HepG2 (cell line): ENCODE results near the gene NFIC. TPM values are rescaled to one million over a fixed set of nuclear protein-coding genes. Genes with fewer than 3 reads are reported as not detected.
A peak's percentile ranks its signal among the peaks of the same experiment; 100 is the strongest.

ENCODE experiments used
- CBFB ChIP-seq: sonication (generic); formaldehyde crosslinking; IDR thresholded peaks from 2 replicates; pipeline ENCODE4 v1.4.0; 2020; ENCODE audit warnings: missing genetic modification reagents
- CCDC6 ChIP-seq: sonication (generic); formaldehyde crosslinking; IDR thresholded peaks from 2 replicates; pipeline ENCODE4 v1.8.1; 2022; ENCODE audit warnings: mild to moderate bottlenecking, missing genetic modification reagents, moderate library complexity
- CHCHD3 ChIP-seq: sonication (generic); formaldehyde crosslinking; IDR thresholded peaks from 2 replicates; pipeline ENCODE4 v1.8.0; 2022; ENCODE audit warnings: mild to moderate bottlenecking, missing genetic modification reagents, moderate library complexity
- ETV6 ChIP-seq: sonication (generic); formaldehyde crosslinking; conservative IDR thresholded peaks from 2 replicates; pipeline ENCODE4 v1.4.0; 2020; ENCODE audit warnings: missing genetic modification reagents
- IKZF4 ChIP-seq: sonication (generic); formaldehyde crosslinking; IDR thresholded peaks from 2 replicates; pipeline ENCODE4 v1.5.1; 2020; ENCODE audit warnings: borderline replicate concordance, mild to moderate bottlenecking, low read depth, missing genetic modification reagents; ENCODE audit errors: not compliant biosample characterization
- IRF2 ChIP-seq: IDR thresholded peaks from 2 replicates; pipeline ENCODE4 v1.6.1; 2018; ENCODE audit warnings: missing genetic modification reagents, missing compliant biosample characterization
- IRX3 ChIP-seq: sonication (generic); formaldehyde crosslinking; IDR thresholded peaks from 2 replicates; pipeline ENCODE4 v1.8.1; 2023; ENCODE audit warnings: mild to moderate bottlenecking, low read depth, missing genetic modification reagents, borderline replicate concordance
- PAWR ChIP-seq: sonication (generic); formaldehyde crosslinking; IDR thresholded peaks from 2 replicates; pipeline ENCODE4 v1.4.0; 2020; ENCODE audit warnings: missing genetic modification reagents, mild to moderate bottlenecking, borderline replicate concordance
- PAX8 ChIP-seq: sonication (generic); formaldehyde crosslinking; IDR thresholded peaks from 2 replicates; pipeline ENCODE4 v1.8.0; 2022; ENCODE audit warnings: mild to moderate bottlenecking, missing genetic modification reagents, borderline replicate concordance
- PITX1 ChIP-seq: sonication (generic); formaldehyde crosslinking; IDR thresholded peaks from 2 replicates; pipeline ENCODE4 v1.5.1; 2020; ENCODE audit warnings: mild to moderate bottlenecking, missing genetic modification reagents
- RORA ChIP-seq: sonication (generic); formaldehyde crosslinking; IDR thresholded peaks from 2 replicates; pipeline ENCODE4 v1.5.0; 2020; ENCODE audit warnings: mild to moderate bottlenecking, missing genetic modification reagents, moderate library complexity
- SMARCC2 ChIP-seq: fragments of 450-650 bp; IDR thresholded peaks from 2 replicates; pipeline ENCODE4 v1.6.1; 2017; ENCODE audit warnings: antibody characterized with exemption, mild to moderate bottlenecking
- SP5 ChIP-seq: IDR thresholded peaks from 2 replicates; pipeline ENCODE4 v1.6.1; 2016; ENCODE audit warnings: low read depth, borderline replicate concordance
- TEAD2 ChIP-seq: sonication (generic); formaldehyde crosslinking; IDR thresholded peaks from 2 replicates; pipeline ENCODE4 v1.9.0; 2021; ENCODE audit warnings: missing genetic modification reagents
- ZC3H13 ChIP-seq: sonication (generic); formaldehyde crosslinking; IDR thresholded peaks from 2 replicates; pipeline ENCODE4 v1.8.1; 2023; ENCODE audit warnings: mild to moderate bottlenecking, missing genetic modification reagents, moderate library complexity
- ZNF136 ChIP-seq: sonication (generic); formaldehyde crosslinking; IDR thresholded peaks from 2 replicates; pipeline ENCODE4 v1.8.1; 2022; ENCODE audit warnings: low read depth, mild to moderate bottlenecking, moderate library complexity, missing genetic modification reagents
- ZNF224 ChIP-seq: sonication (generic); formaldehyde crosslinking; IDR thresholded peaks from 2 replicates; pipeline ENCODE4 v1.5.0; 2020; ENCODE audit warnings: mild to moderate bottlenecking, missing genetic modification reagents
- ZNF251 ChIP-seq: sonication (generic); formaldehyde crosslinking; IDR thresholded peaks from 2 replicates; pipeline ENCODE4 v1.9.0; 2021; ENCODE audit warnings: mild to moderate bottlenecking, missing genetic modification reagents
- ZNF567 ChIP-seq: sonication (generic); formaldehyde crosslinking; IDR thresholded peaks from 2 replicates; pipeline ENCODE4 v1.8.1; 2023; ENCODE audit warnings: mild to moderate bottlenecking, missing genetic modification reagents, borderline replicate concordance
- ZNF709 ChIP-seq: sonication (generic); formaldehyde crosslinking; IDR thresholded peaks from 2 replicates; pipeline ENCODE4 v1.5.0; 2020; ENCODE audit warnings: mild to moderate bottlenecking, missing genetic modification reagents
- ZNF777 ChIP-seq: sonication (generic); formaldehyde crosslinking; IDR thresholded peaks from 2 replicates; pipeline ENCODE4 v1.4.0; 2020; ENCODE audit warnings: missing genetic modification reagents
- polyA plus RNA-seq, 8 experiments: library from polyadenylated mRNA; depleted of rRNA in 3 of 8; stranded (reverse) in 7 of 8; unstranded in 1 of 8; fragments of >200 nt; fragmentation: Illumina TruSeq in 4 of 8; extraction: Trizol in 4 of 8; gene quantifications; 2 replicates each; pipeline versions ENCODE4 v1.2.1 to v1.2.3, GENCODE V29; 2011 to 2016; ENCODE audit warnings: low read depth in 4 of 8, missing spikeins in 1 of 8, mixed read lengths in 1 of 8; ENCODE audit not compliant: insufficient read depth in 1 of 8
- total RNA-seq, 5 experiments: library from RNA; depleted of rRNA; stranded (reverse); fragments of >200 nt; fragmentation: Illumina TruSeq; extraction: Trizol; gene quantifications; 2 replicates each; pipeline ENCODE4 v1.2.3, GENCODE V29; 2016; ENCODE audit warnings: low read depth in 1 of 5
- TF ChIP-seq, protein P1 (sequence below): sonication (generic); formaldehyde crosslinking; conservative IDR thresholded peaks from 2 replicates; pipeline ENCODE4 v1.4.0; 2020; ENCODE audit warnings: missing genetic modification reagents
- TF ChIP-seq, protein P2 (sequence below): sonication (generic); formaldehyde crosslinking; IDR thresholded peaks from 2 replicates; pipeline ENCODE4 v1.4.0; 2020; ENCODE audit warnings: missing genetic modification reagents

NFIC gene
- total and polyA plus RNA-seq, 2 of the 13 experiments (the other 11 are each of a cell fraction or from before 2014, with no cell fraction given) = 1.3 to 2.5 TPM

GRCh38 chr19:3398114-3398899, 31.9 kb downstream of the NFIC start (continued):
- no peak; the same call in 1 of the 2 replicates for TF ChIP-seq ETV6
- no peak for TF ChIP-seq ZNF709 (CRISPR knock-in tag)
- TF ChIP-seq RORA (CRISPR knock-in tag) = no peak
- TF ChIP-seq PAX8 (CRISPR knock-in tag) = no peak
- TF ChIP-seq, protein P1, sequence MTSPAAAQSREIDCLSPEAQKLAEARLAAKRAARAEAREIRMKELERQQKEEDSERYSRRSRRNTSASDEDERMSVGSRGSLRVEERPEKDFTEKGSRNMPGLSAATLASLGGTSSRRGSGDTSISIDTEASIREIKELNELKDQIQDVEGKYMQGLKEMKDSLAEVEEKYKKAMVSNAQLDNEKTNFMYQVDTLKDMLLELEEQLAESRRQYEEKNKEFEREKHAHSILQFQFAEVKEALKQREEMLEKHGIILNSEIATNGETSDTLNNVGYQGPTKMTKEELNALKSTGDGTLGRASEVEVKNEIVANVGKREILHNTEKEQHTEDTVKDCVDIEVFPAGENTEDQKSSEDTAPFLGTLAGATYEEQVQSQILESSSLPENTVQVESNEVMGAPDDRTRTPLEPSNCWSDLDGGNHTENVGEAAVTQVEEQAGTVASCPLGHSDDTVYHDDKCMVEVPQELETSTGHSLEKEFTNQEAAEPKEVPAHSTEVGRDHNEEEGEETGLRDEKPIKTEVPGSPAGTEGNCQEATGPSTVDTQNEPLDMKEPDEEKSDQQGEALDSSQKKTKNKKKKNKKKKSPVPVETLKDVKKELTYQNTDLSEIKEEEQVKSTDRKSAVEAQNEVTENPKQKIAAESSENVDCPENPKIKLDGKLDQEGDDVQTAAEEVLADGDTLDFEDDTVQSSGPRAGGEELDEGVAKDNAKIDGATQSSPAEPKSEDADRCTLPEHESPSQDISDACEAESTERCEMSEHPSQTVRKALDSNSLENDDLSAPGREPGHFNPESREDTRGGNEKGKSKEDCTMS (CRISPR knock-in tag) = no peak
- 0 out of 2 replicates have a peak, but pooled peaks have one; percentile 34 for TF ChIP-seq ZNF136
- TF ChIP-seq CCDC6 (CRISPR knock-in tag) = 0 out of 2 replicates have a peak, but pooled peaks have one; percentile 9
- peak; percentile 81 for TF ChIP-seq SP5
- TF ChIP-seq SMARCC2 = no peak
- no peak for TF ChIP-seq PAWR
- TF ChIP-seq CHCHD3 (CRISPR knock-in tag) = no peak
- 0 out of 2 replicates have a peak, but pooled peaks have one; percentile 16 for TF ChIP-seq ZNF777 (CRISPR knock-in tag)
- no peak for TF ChIP-seq TEAD2
- TF ChIP-seq ZNF567 (CRISPR knock-in tag) = no peak
- no peak for TF ChIP-seq ZNF251 (CRISPR knock-in tag)
- TF ChIP-seq IKZF4 (CRISPR knock-in tag) = peak; percentile 58
- TF ChIP-seq PITX1 (CRISPR knock-in tag) = no peak
- TF ChIP-seq, protein P2, sequence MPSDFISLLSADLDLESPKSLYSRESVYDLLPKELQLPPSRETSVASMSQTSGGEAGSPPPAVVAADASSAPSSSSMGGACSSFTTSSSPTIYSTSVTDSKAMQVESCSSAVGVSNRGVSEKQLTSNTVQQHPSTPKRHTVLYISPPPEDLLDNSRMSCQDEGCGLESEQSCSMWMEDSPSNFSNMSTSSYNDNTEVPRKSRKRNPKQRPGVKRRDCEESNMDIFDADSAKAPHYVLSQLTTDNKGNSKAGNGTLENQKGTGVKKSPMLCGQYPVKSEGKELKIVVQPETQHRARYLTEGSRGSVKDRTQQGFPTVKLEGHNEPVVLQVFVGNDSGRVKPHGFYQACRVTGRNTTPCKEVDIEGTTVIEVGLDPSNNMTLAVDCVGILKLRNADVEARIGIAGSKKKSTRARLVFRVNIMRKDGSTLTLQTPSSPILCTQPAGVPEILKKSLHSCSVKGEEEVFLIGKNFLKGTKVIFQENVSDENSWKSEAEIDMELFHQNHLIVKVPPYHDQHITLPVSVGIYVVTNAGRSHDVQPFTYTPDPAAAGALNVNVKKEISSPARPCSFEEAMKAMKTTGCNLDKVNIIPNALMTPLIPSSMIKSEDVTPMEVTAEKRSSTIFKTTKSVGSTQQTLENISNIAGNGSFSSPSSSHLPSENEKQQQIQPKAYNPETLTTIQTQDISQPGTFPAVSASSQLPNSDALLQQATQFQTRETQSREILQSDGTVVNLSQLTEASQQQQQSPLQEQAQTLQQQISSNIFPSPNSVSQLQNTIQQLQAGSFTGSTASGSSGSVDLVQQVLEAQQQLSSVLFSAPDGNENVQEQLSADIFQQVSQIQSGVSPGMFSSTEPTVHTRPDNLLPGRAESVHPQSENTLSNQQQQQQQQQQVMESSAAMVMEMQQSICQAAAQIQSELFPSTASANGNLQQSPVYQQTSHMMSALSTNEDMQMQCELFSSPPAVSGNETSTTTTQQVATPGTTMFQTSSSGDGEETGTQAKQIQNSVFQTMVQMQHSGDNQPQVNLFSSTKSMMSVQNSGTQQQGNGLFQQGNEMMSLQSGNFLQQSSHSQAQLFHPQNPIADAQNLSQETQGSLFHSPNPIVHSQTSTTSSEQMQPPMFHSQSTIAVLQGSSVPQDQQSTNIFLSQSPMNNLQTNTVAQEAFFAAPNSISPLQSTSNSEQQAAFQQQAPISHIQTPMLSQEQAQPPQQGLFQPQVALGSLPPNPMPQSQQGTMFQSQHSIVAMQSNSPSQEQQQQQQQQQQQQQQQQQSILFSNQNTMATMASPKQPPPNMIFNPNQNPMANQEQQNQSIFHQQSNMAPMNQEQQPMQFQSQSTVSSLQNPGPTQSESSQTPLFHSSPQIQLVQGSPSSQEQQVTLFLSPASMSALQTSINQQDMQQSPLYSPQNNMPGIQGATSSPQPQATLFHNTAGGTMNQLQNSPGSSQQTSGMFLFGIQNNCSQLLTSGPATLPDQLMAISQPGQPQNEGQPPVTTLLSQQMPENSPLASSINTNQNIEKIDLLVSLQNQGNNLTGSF (CRISPR knock-in tag) = no peak; the same call in 1 of the 2 replicates
- TF ChIP-seq IRF2 (CRISPR knock-in tag) = peak; percentile 88
- peak; percentile 65; the same call in 1 of the 2 replicates for TF ChIP-seq CBFB
- TF ChIP-seq ZNF224 (CRISPR knock-in tag) = no peak
- TF ChIP-seq ZC3H13 (CRISPR knock-in tag) = peak; percentile 59; the same call in 1 of the 2 replicates
- 0 out of 2 replicates have a peak, but pooled peaks have one; percentile 33 for TF ChIP-seq IRX3
